Measurements from ENCODE around the gene CAPN12.

Gene CAPN12

GRCh38 chr19:38737281-38737865 lies 6.9 kb downstream of the CAPN12 start:
- no peak for DNase-seq

GRCh38 chr19:38736413-38737280 lies 7.6 kb downstream of the CAPN12 start:
- DNase-seq = peak; percentile 30

- DNase-seq = peak; percentile 30
Observed at GRCh38 chr19:38736036-38736412, 8.2 kb downstream of the CAPN12 start.

GRCh38 chr19:38735257-38735686 lies 9.0 kb downstream of the CAPN12 start:
- DNase-seq = no peak

GRCh38 chr19:38734426-38735256 lies 9.6 kb downstream of the CAPN12 start:
- no peak for DNase-seq

GRCh38 chr19:38734176-38734425 lies 10.2 kb downstream of the CAPN12 start:
- no peak for DNase-seq

GRCh38 chr19:38733493-38734175 lies 10.6 kb downstream of the CAPN12 start:
- DNase-seq = no peak

GRCh38 chr19:38733241-38733492 lies 11.1 kb downstream of the CAPN12 start:
- DNase-seq = no peak

- no peak for DNase-seq
Observed at GRCh38 chr19:38731654-38732301, 12.5 kb downstream of the CAPN12 start.

- no peak for DNase-seq
Observed at GRCh38 chr19:38730731-38731589, 13.3 kb downstream of the CAPN12 start.

- no peak for DNase-seq
Observed at GRCh38 chr19:38730470-38730730, 13.9 kb downstream of the CAPN12 start.

GRCh38 chr19:38729653-38730469 lies 14.4 kb downstream of the CAPN12 start:
- DNase-seq = peak; percentile 67

GRCh38 chr19:38728752-38729541 lies 15.3 kb downstream of the CAPN12 start:
- DNase-seq = no peak

- no peak for DNase-seq
Observed at GRCh38 chr19:38727868-38728660, 16.2 kb downstream of the CAPN12 start.

- DNase-seq = no peak
Observed at GRCh38 chr19:38727306-38727867, 16.9 kb downstream of the CAPN12 start.

GRCh38 chr19:38726761-38727301 lies 17.4 kb downstream of the CAPN12 start:
- peak; percentile 19 for DNase-seq

GRCh38 chr19:38726284-38726673 lies 18.0 kb downstream of the CAPN12 start:
- DNase-seq = no peak

GRCh38 chr19:38725469-38726283 lies 18.6 kb downstream of the CAPN12 start:
- no peak for DNase-seq

All from CD4-positive, alpha-beta T cell treated with Interleukin-4 for 4 hours (primary cell).